Uterus (tissue), 4 donors: Measurements from ENCODE around the gene NDUFB11. TPM values are rescaled to one million over a fixed set of nuclear protein-coding genes. Genes with fewer than 3 reads are reported as not detected.

Experiments
- DNase-seq, 2 donors: peaks; one replicate each; pipeline ENCODE4 v3.0.0-alpha.2; 2019 to 2020
- H3K27ac ChIP-seq, 2 donors: fragments of 200-600 bp; sonication (generic); 1 replicate in 1 of 2; 2 replicates in 1 of 2; pipeline ENCODE4 v1.5.1; 2016 to 2018
- H3K27me3 ChIP-seq, 2 donors: fragments of 200-600 bp; sonication (generic); one replicate each; pipeline ENCODE4 v1.5.1; 2018 to 2019; ENCODE audit warnings: control low read depth in 1 of 2
- H3K36me3 ChIP-seq, 2 donors: fragments of 200-600 bp; sonication (generic); one replicate each; pipeline ENCODE4 v1.5.1; 2019; ENCODE audit warnings: control low read depth in 1 of 2
- H3K4me1 ChIP-seq, 2 donors: fragments of 200-600 bp; sonication (generic); one replicate each; pipeline ENCODE4 v1.5.1; 2018 to 2019; ENCODE audit warnings: control low read depth in 1 of 2
- H3K4me3 ChIP-seq, 2 donors: fragments of 200-600 bp; sonication (generic); 1 replicate in 1 of 2; 2 replicates in 1 of 2; pipeline ENCODE4 v1.5.1; 2018 to 2019; ENCODE audit warnings: mild to moderate bottlenecking in 1 of 2
- H3K9me3 ChIP-seq, 2 donors: fragments of 200-600 bp; sonication (generic); one replicate each; pipeline ENCODE4 v1.5.1; 2019; ENCODE audit warnings: control low read depth in 1 of 2
- POLR2A ChIP-seq, 2 donors: fragments of 450-650 bp; IDR thresholded peaks; one replicate each; pipeline ENCODE4 v1.6.1; 2016; ENCODE audit warnings: antibody characterized with exemption in 2 of 2, mild to moderate bottlenecking in 1 of 2, moderate library complexity in 1 of 2
- intact Hi-C: fragments of 100-400 bp; cut with DNase I; formaldehyde crosslinking; loops from one replicate; pipeline ENCODE4 v1.15.1; 2023; ENCODE audit warnings: low total_unique reads
- small RNA-seq: library from RNA; depleted of rRNA; stranded (forward); fragments of <200 nt; gene quantifications from one replicate; pipeline ENCODE3, GENCODE V24; 2016
- total RNA-seq, 4 donors: library from RNA; depleted of rRNA in 3 of 4; stranded (reverse); fragments of >200 nt in 3 of 4; gene quantifications; one replicate each; pipeline versions ENCODE4 v1.1.0 to v1.2.4, GENCODE V29; 2014 to 2023
- TF ChIP-seq, protein P1 (sequence below), 4 experiments: fragments of 200-600 bp in 2 of 4; fragments of 450-650 bp in 2 of 4; sonication (generic) in 2 of 4; IDR thresholded peaks; one replicate each; pipeline ENCODE4 v1.5.1; 2016 to 2019; ENCODE audit warnings: antibody characterized with exemption in 4 of 4, mild to moderate bottlenecking in 2 of 4, moderate library complexity in 1 of 4
- donor health status: DM: yes; HTN: yes; CAD: no.

The NDUFB11 gene
- total RNA-seq, 4 donors from 2014 or later, result 28.6 to 42.6 (median 35.5) TPM

DNA sequence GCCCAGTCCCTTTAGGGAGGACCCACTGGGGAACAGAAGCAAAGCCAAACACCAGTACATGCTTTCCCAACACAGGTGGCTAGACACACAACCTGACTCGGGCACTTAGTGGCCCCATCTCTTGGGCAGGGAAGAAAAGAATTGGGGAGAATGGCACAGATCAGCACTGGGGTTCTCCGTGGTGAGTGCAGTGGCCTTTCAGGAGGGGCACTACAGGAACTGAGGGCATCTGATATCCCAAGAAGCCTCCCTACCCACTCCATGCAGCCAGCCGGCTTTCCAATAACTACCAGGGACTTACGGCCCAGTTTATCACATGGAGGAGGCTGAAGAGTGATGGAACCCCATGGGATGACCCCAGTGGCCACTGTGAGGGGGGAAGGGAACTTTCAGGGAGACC is 43.3 kb downstream of the NDUFB11 start:
- Histone ChIP-seq H3K9me3 (no peaks in the 10 kb centered on the region), H3K4me3 (no peak overlapping the region), H3K27me3 (no peaks in the 10 kb centered on the region), H3K27ac (no peak overlapping the region), H3K36me3 (no peaks in the 10 kb centered on the region), H3K4me1 (no peaks in the 10 kb centered on the region)
- intact Hi-C loops, result no loop called here
- TF ChIP-seq POLR2A (IDR thresholded peaks at IDR 0.05), result no peak
- TF ChIP-seq, protein P1, sequence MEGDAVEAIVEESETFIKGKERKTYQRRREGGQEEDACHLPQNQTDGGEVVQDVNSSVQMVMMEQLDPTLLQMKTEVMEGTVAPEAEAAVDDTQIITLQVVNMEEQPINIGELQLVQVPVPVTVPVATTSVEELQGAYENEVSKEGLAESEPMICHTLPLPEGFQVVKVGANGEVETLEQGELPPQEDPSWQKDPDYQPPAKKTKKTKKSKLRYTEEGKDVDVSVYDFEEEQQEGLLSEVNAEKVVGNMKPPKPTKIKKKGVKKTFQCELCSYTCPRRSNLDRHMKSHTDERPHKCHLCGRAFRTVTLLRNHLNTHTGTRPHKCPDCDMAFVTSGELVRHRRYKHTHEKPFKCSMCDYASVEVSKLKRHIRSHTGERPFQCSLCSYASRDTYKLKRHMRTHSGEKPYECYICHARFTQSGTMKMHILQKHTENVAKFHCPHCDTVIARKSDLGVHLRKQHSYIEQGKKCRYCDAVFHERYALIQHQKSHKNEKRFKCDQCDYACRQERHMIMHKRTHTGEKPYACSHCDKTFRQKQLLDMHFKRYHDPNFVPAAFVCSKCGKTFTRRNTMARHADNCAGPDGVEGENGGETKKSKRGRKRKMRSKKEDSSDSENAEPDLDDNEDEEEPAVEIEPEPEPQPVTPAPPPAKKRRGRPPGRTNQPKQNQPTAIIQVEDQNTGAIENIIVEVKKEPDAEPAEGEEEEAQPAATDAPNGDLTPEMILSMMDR (IDR thresholded peaks at IDR 0.05), result no peak
- no peak for DNase-seq

GRCh38 chrX:47098338-47099094 is 46.0 kb downstream of the NDUFB11 start:
- no peaks in the 10 kb centered on the region for H3K36me3 ChIP-seq
- no peak overlapping the region for H3K4me3 ChIP-seq
- no peak for DNase-seq
- no peak for TF ChIP-seq POLR2A (IDR thresholded peaks at IDR 0.05)
- TF ChIP-seq, protein P1 (IDR thresholded peaks at IDR 0.05), result no peak
- H3K4me1 ChIP-seq, result no peaks in the 10 kb centered on the region
- H3K27me3 ChIP-seq, result no peaks in the 10 kb centered on the region
- H3K9me3 ChIP-seq, result no peaks in the 10 kb centered on the region
- intact Hi-C loops, result no loop called here
- no peak overlapping the region for H3K27ac ChIP-seq

DNA sequence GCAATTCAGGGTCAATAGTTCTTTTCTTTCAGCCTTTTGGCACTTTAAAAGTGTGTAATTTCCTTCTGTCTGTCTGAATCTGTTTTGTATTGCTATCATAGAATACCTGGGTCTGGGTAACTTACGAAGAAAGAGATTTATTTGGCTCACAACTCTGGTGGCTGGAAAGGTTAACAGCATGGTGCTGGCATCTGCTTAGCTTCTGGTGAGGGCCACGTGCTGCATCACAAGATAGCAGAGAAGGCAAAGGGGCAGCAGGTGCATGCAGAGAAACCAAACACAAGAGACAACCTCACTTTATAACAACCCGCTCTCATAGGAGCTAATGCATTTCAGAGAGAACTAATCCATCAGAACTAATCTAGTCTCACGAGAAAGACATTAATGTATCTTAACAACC is 47.5 kb downstream of the NDUFB11 start:
- no peaks in the 10 kb centered on the region for H3K4me1 ChIP-seq
- no peak for TF ChIP-seq POLR2A (IDR thresholded peaks at IDR 0.05)
- no peaks in the 10 kb centered on the region for H3K9me3 ChIP-seq
- H3K27me3 ChIP-seq, result no peaks in the 10 kb centered on the region
- no peak for DNase-seq
- H3K27ac ChIP-seq, result no peak overlapping the region
- intact Hi-C loops, result no loop called here
- no peak overlapping the region for H3K4me3 ChIP-seq
- no peaks in the 10 kb centered on the region for H3K36me3 ChIP-seq

GRCh38 chrX:47093860-47094259 is 50.6 kb downstream of the NDUFB11 start:
- no peak for TF ChIP-seq POLR2A (IDR thresholded peaks at IDR 0.05)
- TF ChIP-seq, protein P1 (IDR thresholded peaks at IDR 0.05), result no peak
- no peak for DNase-seq
- Histone ChIP-seq H3K36me3 (no peaks in the 10 kb centered on the region), H3K4me3 (no peak overlapping the region), H3K27me3 (no peaks in the 10 kb centered on the region), H3K4me1 (no peaks in the 10 kb centered on the region), H3K27ac (no peak overlapping the region), H3K9me3 (no peaks in the 10 kb centered on the region)
- intact Hi-C loops, result no loop called here

DNA sequence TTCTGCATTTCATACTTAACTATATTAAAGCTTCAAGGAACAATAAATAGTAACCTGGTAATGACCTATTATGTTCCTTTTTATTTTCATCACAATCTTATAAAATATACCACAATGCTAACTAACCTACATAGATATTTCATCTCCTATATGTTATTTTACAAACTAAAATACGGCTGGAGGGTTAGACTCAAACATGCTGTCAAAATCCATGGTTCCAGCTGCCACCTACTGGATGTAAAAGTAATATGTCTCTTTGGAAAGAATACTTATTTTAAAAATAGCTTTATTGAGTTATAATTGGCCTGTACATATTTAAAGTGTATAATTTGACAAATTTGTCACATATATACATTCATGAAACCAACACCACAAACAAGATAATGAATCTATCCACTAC is 51.3 kb downstream of the NDUFB11 start:
- no peak for DNase-seq
- H3K27ac ChIP-seq, result no peak overlapping the region
- H3K4me1 ChIP-seq, result no peaks in the 10 kb centered on the region
- H3K9me3 ChIP-seq, result no peaks in the 10 kb centered on the region
- TF ChIP-seq POLR2A (IDR thresholded peaks at IDR 0.05), result no peak
- TF ChIP-seq, protein P1 (IDR thresholded peaks at IDR 0.05), result peak in 3 of 4 experiments; percentile 31 to 50 (median 42)
- H3K36me3 ChIP-seq, result no peaks in the 10 kb centered on the region
- intact Hi-C loops, result no loop called here
- no peaks in the 10 kb centered on the region for H3K27me3 ChIP-seq
- H3K4me3 ChIP-seq, result no peak overlapping the region

Small RNA genes within 50 kb of the gene (small RNA-seq; reads per million reads assigned to genes)
- not detected for gene RNU12-2P

Other genes with a start within 250 kb of the NDUFB11 start
- 10 to 100 TPM in 2 of 4 donors, 1 to 10 TPM in 2; 6.9 to 15.5 (median 10.2) TPM for gene JADE3, start 232.3 kb downstream of the NDUFB11 start, total RNA-seq
- 10 to 100 TPM in 1 of 4 donors, 1 to 10 TPM in 1, under 1 TPM in 2; 0.59 to 11.3 (median 4.0) TPM for gene RGN, start 66.3 kb downstream of the NDUFB11 start, total RNA-seq
- gene RBM10, start 519 bp upstream of the NDUFB11 start, total RNA-seq, result 10 to 100 TPM in 2 of 4 donors, 1 to 10 TPM in 2; 4.4 to 45.4 (median 22.3) TPM
- gene UBA1, start 49.1 kb upstream of the NDUFB11 start, total RNA-seq, result 100 to 1,000 TPM in 3 of 4 donors, 10 to 100 TPM in 1; 72.9 to 187 (median 149) TPM
- gene CDK16, start 74.0 kb upstream of the NDUFB11 start, total RNA-seq, result 10 to 100 TPM; 23.2 to 80.5 (median 74.3) TPM
- gene USP11, start 88.3 kb upstream of the NDUFB11 start, total RNA-seq, result 100 to 1,000 TPM in 3 of 4 donors, 10 to 100 TPM in 1; 53.2 to 181 (median 135) TPM
- gene ZNF157, start 225.9 kb upstream of the NDUFB11 start, total RNA-seq, result 1 to 10 TPM in 1 of 4 donors, under 1 TPM in 1, not detected in 2; 0.55 to 2.4 TPM